Hippocampal formation (tissue), 2 donors: ENCODE measurements around the gene CA5A.
"Not testable (repeated sequence)": the region's sequence is repeated elsewhere in the genome, so short reads cannot be mapped to it uniquely, and the experiment has no call there.

Source experiments
- DNase-seq, 2 donors: peaks; one replicate each; lab custom pipeline; 2025; lab: John Stamatoyannopoulos, UW

The CA5A gene

GRCh38 chr16:87936375-87937230, at the start of gene CA5A:
TSS of gene CA5A (minus strand) at chr16:87936529. CDS start at chr16:87936450, 79 bp downstream.
- no peak for DNase-seq

- not testable (repeated sequence) for DNase-seq
Measured at GRCh38 chr16:87985493-87985892, 49.2 kb upstream of the CA5A start.

DNA sequence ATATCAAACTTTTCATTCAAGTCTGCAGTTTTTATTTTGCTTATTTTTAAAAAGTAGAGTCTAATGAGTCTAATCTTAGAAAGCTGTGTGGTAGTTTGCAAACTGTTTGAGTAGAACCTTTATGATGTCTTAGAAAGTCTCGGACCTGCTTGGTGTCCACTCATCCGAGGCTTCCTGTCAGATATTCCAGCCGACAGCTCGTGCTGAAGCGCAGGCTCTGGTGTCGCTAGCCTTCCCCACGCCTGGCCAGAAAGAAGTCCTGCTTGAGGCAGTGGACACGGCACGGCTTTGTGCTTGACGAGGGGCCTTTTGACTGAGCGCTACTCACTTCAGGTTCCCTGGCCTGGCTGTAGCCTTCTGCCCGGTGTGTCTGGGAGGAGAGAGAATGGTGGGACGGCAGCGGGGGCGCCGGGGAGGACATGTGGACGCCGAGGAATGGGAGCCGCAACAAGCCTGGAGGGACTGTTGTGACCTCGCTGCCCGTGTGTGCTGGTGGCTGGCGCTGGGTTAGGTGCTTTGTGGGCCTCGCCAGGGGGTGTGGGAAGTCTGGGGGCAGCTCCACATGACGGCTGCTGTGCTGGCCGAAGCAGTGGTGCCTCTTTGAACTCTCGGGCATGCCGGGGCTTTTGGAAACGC, 48.4 kb upstream of the CA5A start:
- DNase-seq: no peak

DNA sequence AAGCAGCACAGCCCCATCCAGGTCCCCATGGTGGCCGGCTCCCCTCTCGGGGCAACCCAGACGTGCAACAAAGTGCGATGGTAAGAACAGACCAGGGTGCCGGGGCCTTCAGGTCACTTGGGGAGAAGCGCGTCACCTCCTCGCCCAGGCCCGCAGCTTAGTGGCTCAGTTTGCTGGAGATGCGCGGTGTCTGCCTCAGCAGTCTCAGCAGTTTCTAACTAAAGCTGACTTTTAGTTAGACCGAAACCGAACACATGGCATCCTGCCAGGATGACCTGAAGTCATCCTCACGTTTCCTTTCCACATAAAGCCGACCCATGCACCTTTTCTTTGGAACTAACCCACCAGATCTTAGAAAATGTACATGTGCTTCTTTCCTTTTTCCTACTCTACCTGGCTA, 47.9 kb upstream of the CA5A start:
- not testable (repeated sequence) for DNase-seq

DNA sequence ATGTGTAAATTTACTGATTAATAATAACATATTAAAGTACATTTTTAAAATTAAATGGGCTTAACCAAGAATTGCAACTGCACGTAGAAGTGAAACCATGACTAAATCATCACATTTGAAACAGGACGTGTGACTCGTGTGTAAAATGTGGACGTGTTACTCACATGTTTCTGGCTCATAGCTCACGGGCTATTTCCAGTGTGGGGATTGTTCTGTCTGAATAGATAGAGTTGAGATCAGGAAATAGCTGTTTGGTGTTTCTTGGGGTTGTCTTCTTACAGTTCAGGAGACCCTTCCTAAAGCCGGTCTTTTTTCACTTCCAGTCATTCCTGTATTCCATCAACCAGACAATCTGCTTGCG, 47.4 kb upstream of the CA5A start:
- DNase-seq: not testable (repeated sequence)

- DNase-seq: not testable (repeated sequence)
Measured at GRCh38 chr16:87983072-87983736, 46.9 kb upstream of the CA5A start.

DNA sequence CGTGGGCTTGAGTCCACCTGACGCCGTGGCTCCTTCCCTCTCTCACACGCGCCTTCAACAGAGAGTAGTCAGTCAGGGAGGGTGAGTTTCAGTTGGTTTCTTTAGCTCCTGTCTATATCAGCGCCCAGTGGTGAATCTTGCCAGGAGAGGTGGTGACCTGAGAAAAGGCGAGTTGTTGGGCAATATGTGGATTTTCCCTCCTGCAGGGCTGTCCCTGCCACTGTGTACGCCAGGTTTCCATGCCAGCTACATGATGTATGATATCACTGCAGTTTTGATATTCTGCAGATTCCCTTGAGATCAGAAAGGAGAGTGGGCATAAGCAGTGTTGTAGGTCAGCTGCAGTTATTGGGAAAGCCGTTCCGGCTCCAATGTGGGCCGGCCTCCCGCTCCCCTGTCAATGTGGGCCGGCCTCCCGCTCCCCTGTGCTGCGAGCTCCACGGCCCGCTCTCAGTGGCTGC, 46.3 kb upstream of the CA5A start:
- DNase-seq: no peak

GRCh38 chr16:87981376-87981775, 45.0 kb upstream of the CA5A start:
- not testable (repeated sequence) for DNase-seq

GRCh38 chr16:87979911-87980630, 43.7 kb upstream of the CA5A start:
- DNase-seq: not testable (repeated sequence)

- DNase-seq: no peak
Measured at GRCh38 chr16:87979352-87979751, 43.0 kb upstream of the CA5A start.

- DNase-seq: no peak
Measured at GRCh38 chr16:87978127-87978526, 41.8 kb upstream of the CA5A start.

- DNase-seq: no peak
Measured at GRCh38 chr16:87976665-87977064, 40.3 kb upstream of the CA5A start.

GRCh38 chr16:87974178-87974577, 37.8 kb upstream of the CA5A start:
- no peak for DNase-seq

GRCh38 chr16:87973717-87974116, 37.4 kb upstream of the CA5A start:
- no peak for DNase-seq

DNA sequence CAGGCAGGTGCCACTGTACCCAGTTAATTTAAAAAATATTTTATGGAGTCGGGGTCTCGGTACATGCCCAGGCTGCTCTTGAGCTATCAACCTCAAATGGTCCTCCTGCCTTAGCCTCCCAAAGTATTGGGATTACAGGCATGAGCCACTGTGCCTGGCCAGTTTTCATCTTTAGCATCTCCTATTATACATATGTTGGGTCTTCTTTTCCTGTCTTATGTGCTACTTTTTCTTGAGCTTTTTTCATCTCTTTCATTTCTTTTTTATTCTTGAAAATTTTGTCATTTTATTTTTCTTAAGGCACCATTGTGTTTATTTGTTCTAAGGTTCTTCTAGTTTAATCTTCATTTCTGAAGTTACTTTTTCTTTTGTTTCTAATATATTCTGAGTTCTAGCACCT, 35.6 kb upstream of the CA5A start:
- no peak for DNase-seq

DNA sequence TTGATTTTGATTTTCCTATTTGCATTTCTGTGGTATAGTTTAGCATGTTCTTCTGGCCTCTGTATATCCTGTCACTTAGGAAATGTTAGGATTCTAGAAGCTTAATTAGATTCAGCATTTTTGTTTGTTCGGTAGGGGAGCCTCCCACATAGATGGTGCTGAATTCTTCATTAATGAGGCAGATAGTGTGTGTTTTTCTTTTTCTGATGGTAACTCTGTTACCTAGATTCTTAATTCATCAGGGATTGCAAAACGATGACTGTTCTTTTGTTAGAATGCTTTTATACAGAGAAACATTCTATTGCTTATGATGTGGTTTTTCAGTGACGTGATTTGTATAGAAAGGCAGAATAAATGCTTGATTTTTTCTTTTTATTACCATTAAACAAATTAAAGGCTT, 33.9 kb upstream of the CA5A start:
- DNase-seq: no peak

DNA sequence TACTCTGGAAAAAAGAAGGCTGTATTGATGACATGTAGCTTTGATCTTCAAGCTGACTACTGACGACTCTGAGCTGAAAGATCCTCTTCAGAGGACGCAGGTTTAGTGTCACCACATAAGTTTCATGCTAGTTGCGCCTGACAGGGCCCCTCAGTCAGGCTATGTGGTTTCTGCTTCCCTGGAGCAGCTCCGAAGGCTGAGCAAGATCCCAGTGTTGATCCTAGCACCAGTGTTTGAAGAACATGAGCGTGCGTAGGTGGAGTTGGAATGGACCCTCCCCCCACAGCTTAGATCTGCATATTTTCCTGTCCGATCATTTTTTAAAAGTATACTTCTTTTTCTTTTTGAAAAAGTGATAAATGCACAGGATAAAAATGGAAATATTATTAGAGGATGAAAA, 32.2 kb upstream of the CA5A start:
- DNase-seq: no peak

DNA sequence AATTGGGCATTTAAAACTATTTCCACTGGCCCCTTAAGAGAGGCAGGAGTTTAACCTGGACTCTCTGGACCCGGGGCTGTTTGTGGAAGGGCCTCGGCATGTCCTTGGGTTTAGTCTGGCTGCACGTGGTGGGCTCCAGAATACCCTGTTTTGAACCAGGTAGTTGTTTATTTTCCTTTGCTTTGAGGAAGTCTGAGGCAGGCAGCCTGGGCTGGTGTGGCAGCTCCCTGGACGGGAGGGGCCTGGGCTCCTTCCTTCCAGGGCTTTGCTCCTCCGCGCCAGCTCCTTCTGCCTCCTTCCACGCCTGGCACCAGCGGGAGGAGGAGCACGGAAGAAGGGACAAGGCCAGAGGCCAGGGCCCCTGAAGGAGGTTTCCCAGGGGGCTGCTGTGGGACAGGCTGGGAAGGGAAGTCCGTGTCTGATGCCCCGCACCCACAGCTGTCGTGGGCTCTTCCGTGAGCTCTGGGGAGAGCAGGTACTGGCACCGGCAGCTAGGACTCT, 30.4 kb upstream of the CA5A start:
- peak in 1 of 2 donors; percentile 30 for DNase-seq

DNA sequence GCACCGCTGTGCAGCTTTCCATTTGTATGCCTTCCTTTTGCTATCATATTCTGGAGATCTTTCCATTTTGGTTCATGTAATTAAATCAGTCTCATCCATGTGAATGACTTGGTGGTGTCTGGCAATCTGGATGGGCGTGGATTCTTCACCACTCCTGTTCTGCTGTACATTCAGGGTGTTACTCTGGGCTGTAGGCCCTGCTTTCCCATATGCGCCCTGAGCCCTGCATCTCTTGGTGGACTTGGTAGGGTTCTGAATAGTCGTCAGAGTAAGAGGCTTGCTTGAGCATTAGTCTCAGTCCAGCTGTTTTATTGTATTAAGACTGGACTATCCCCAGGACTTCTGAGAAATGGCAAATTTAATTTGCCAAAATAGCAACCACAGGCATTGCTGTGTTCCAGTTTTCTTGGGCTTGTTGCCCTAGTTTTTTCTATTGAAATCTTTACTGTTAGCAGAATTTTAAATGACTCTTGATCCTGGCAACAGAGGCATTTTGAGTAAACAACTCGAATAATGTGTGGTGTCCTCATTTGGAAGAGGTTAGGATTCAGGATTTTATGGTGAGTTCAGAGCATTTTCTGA, 29.8 kb upstream of the CA5A start:
- DNase-seq: no peak

DNA sequence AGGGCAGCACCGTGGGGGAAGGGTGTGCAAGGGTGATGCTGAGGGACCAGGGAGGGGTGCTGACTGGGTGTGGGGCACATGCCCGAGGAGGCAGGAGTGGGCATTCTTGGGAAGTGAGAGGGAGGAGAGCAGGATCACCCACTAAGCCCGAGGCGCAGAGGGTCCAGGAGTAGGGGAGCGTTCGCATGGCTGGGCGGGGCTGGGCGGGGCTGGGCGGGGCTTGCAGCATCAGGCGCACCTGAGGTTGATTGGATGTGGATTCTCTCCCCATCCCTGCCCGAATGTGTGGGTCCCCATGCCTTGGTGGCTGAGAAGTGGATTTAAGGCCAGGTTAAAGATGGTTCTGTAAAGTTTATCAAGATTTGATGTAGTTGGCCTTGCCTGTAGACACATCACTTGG, 29.1 kb upstream of the CA5A start:
- no peak for DNase-seq

- no peak for DNase-seq
Measured at GRCh38 chr16:87964049-87964659, 27.8 kb upstream of the CA5A start.
